HG02938 (cell line): ENCODE data around the gene CA12.

Experiments used
- ATAC-seq: cut with Tn5 transposase; IDR thresholded peaks from one replicate; pipeline ENCODE4 v1.9.1; 2021; ENCODE audit warnings: mild to moderate bottlenecking, moderate library complexity; ENCODE audit not compliant: unreplicated experiment

The CA12 gene

GRCh38 chr15:63314409-63314808 lies 67.2 kb downstream of the CA12 start:
- ATAC-seq: no peak

DNA sequence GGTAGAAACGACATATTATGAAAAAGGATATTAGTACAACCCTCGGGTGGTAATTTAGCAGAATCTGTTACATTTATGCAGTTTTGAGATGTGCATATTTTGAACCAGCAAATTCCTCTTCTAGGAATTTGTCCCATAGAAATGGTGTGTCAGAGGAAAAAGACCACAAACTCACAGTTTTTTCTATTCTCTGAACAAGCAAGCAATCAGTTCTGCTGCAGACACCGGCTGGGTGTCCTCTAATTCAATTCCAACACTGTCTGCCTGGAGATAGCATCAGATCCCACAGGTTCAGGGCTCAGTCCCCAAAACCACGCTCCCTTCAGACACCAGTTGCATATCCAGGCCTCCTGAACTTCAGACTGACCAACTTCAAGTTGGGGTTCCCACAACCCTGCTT lies 67.8 kb downstream of the CA12 start:
- ATAC-seq: no peak

- ATAC-seq: no peak
These were observed 69.4 kb downstream of the CA12 start for GRCh38 chr15:63312286-63312685.

GRCh38 chr15:63310646-63311045 lies 71.0 kb downstream of the CA12 start:
- ATAC-seq: no peak

DNA sequence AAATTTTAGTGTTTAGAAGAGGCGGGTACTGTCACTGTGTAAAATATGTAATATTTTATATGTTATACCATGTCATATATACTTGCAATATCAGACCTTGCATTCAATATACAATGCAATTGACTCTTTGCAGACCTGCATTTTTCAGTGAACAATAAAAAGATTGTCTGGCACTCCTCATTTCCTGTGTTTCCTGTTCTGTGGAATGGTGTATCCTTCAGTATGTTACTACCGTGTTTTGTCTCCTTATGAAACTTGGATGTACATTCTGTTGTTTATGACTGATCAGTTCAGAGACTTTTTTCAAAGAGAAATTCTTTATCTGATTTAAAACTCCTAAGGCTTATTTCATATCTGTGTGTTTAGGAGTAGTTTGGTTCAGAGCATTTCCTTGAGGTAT lies 72.7 kb downstream of the CA12 start:
- no peak for ATAC-seq

DNA sequence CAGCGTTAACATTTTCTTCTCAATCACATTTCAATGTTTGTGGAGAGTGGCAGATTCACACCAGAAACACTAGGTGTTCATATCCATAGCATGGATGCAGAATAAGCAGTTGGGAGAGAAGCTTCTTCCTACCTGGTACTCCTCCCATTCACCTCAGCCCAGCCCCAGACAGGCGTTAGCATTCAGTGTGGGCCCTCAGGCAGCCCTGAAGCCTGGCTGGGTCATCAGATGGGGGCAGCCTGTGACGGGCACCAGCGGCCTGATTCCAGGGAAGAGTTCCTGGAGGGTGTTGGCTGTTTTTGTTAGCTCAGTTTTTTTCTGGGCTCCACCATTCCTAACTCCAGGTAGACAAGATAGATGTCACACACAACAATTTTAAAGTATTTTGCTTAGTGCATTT lies 73.2 kb downstream of the CA12 start:
- no peak for ATAC-seq

DNA sequence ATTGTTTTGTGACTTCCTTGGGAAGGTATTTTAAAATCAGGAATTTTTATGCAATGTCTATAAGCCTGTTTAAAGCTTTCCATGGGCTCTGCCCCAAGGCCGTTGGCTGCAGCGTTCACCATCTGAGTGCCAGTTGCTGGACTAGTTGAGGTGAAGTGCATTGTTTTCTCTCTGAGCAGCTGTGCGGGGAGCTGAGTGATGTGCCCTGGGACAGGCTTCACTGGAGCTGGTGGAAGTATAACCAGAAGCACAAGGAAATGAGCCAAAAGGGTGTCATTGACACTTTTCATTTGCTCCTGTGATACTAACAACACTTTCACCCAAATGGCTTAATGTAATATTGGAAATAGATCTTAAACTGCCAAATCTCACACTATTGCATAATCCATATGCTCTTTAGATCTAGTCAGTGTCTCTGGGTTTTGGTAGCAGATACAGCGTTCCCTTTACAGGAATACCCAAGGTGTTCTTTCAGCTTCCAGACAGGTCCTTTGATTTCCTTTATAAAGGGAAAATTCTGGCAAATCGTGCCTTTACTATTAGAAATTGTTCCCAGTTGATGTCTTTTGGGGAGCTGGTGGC lies 75.1 kb downstream of the CA12 start:
- ATAC-seq: no peak

DNA sequence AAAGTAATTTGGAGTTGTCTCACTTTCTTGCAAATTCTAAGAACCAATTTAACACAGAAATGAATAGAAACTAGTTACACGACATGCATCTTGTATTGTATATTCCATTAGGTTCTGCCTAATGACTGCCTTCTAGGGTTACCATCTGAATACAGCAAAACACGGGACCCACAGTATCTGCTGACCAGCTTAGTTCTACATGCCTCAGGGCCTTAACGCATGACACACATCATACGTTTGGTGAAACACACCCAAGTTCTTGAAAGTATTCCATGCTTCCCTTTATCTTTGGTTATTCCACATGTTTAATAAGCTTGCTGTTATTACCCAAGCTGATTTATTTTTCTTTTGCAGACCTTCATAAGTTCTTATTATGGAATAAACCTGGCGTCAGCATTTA lies 76.4 kb downstream of the CA12 start:
- no peak for ATAC-seq

DNA sequence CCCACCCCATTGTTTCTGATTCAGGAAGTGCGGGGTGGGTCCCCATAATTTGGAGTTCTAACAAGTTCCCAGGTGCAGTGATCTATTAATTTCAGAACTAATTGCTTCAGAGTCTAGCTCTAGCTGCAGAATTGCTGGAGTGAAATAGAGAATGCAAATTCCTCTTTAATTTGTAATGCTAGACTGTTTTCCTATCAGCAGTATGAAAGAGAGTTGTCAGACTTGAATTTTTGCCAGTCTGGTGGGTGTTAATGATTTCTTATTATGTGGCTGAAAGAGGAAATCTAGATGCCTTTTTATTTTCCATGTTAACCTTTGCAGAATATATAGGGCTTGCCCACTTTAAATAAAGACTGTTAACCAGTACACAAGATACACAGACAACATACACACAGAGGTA lies 80.6 kb downstream of the CA12 start:
- no peak for ATAC-seq

GRCh38 chr15:63299943-63300575 lies 81.6 kb downstream of the CA12 start:
- no peak for ATAC-seq

- no peak for ATAC-seq
These were observed 85.5 kb downstream of the CA12 start for GRCh38 chr15:63296195-63296594.

GRCh38 chr15:63295341-63295740 lies 86.3 kb downstream of the CA12 start:
- no peak for ATAC-seq

- ATAC-seq: no peak
These were observed 87.3 kb downstream of the CA12 start for GRCh38 chr15:63294359-63294758.

DNA sequence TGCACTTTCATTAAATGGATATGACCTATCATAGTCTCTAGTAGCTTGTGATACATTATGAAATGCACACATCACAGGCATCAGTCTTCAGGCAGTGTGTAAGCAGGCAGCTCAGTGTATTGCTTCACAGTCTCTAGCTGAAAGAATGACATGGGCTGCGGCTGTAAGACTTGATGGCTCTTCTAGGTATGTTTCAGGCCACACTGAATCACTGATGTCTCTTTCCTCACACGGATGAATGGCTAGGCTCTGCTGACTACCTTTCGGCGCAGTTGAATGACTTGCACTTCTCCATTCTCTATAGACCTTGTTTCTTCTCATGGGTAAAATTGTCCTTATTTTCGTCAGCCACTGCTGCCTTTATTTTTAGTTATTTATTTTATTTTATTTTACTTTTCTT lies 88.9 kb downstream of the CA12 start:
- no peak for ATAC-seq

DNA sequence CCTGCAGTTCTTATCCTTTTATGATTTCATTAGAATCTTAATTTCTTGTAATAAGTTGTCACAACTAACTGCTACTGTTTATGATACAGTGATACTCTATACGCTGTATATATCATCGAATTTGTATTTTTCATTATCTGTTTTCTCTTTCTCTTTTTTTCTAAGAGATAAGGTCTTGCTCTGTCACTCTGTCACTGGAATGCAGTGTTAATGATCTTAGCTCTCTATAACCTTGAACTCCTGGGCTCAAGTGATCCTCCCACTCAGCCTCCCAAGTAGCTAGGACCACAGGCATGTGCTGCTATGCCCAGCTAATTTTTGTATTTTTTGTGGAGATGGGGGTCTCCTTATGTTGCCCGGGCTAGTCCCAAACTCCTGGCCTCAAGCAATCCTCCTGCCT lies 89.4 kb downstream of the CA12 start:
- ATAC-seq: no peak

- no peak for ATAC-seq
These were observed 90.1 kb downstream of the CA12 start for GRCh38 chr15:63291507-63291906.

DNA sequence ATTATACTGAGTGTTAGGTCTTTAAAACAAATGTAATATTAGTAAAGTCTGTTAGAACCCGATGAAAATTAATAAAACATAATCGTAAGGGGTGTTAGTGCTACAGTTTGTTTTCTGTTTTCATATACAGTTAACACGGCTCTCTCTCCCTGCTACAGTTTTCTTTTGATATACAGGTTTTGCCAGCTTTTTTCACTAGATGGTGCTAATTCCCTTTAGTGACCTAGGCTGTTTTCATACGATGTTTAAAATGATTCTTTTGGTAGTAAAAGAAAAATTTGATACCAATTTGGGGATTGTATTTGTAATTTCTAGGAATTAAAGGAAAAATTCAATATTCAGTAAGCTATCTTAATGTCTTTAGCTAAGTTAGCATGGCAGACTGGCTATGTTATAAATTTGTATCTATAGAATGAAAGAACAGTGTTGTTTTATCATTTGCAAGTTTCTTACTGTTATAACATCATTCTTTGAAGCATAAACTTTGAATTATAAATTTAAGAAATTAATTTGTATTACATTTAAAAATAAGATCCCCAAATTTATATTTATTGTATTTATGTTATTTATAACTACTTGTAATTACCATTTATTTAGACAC lies 92.8 kb downstream of the CA12 start:
- ATAC-seq: no peak

- no peak for ATAC-seq
These were observed 93.3 kb downstream of the CA12 start for GRCh38 chr15:63288342-63288741.

GRCh38 chr15:63287109-63287508 lies 94.5 kb downstream of the CA12 start:
- ATAC-seq: no peak

- no peak for ATAC-seq
These were observed 97.3 kb downstream of the CA12 start for GRCh38 chr15:63284335-63284734.

DNA sequence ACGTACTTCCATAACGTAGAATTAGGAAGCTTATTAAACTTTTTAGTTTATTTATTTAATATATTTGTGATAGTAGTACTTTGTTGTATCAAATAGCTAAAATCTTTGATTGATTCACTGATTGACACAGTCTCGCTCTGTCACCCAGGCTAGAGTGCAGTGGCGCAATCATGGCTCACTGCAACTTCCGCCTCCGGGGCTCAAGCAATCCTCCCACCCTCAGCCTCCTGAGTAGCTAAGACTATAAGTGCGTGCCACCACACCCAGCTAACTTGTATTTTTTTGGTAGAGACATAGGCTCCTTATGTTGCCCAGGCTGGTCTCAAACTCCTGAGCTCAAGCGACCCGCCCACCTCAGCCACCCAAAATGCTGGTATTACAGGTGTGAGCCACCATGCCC lies 98.5 kb downstream of the CA12 start:
- no peak for ATAC-seq

DNA sequence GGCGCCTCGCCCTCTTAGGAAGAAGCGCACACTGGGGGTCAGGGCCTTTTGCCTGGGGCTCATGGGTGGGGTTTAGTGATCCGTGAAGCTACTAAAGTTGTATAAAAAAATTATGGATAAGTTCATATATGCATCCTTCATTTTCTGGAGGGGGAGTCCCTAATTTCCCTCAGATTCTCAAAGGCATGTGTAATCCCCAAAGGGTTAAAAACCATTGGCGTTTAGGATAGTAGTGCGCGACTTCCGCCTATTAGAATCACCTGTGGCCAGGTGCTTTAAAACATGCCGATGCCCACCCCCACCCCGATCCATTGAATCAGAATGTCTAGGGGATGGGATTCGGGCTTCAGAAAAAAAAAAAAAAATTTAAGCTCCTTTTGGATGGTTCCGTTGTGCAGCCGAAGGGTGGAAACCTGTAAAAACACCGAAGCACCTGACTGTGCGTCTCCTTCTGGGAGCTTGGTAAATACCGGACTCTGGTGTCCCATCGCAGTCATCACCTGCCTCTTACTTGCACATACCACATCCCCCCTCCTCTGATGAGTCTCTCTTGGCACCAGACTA lies 103.7 kb downstream of the CA12 start:
- ATAC-seq: no peak
